ENCODE measurements around the gene KATNB1. TPM values are rescaled to one million over a fixed set of nuclear protein-coding genes. Genes with fewer than 3 reads are reported as not detected.

Gene KATNB1
- polyA plus RNA-seq, 1 experiment = 10.7 TPM

GRCh38 chr16:57748596-57748995 lies 13.0 kb downstream of the KATNB1 start:
- Histone ChIP-seq H3K4me3 (ENCODE audit: low read depth, low read length) (no peak overlapping the region), H3K27ac (ENCODE audit: low read depth, low read length) (no peak overlapping the region), H3K27me3 (ENCODE audit: control insufficient read depth, insufficient read depth, low read length) (no peaks in the 10 kb centered on the region), H3K9me3 (ENCODE audit: control insufficient read depth, insufficient read depth, low read length) (no peaks in the 10 kb centered on the region)
- TF ChIP-seq CTCF (IDR thresholded peaks at IDR 0.05; ENCODE audit: low read depth, low read length) = no peak
- no peak for DNase-seq (ENCODE audit: low read depth, low spot score)
- ChIA-PET CTCF (no interaction called here), POLR2A (no interaction called here)

- ChIA-PET CTCF (no interaction called here), POLR2A (no interaction called here)
- DNase-seq (ENCODE audit: low read depth, low spot score) = no peak
- H3K9me3 ChIP-seq (ENCODE audit: control insufficient read depth, insufficient read depth, low read length) = no peaks in the 10 kb centered on the region
- TF ChIP-seq CTCF (IDR thresholded peaks at IDR 0.05; ENCODE audit: low read depth, low read length) = no peak
- no peaks in the 10 kb centered on the region for H3K27me3 ChIP-seq (ENCODE audit: control insufficient read depth, insufficient read depth, low read length)
- H3K27ac ChIP-seq (ENCODE audit: low read depth, low read length) = no peak overlapping the region
- H3K4me3 ChIP-seq (ENCODE audit: low read depth, low read length) = no peak overlapping the region
These were observed 13.6 kb downstream of the KATNB1 start for GRCh38 chr16:57749101-57749692.

GRCh38 chr16:57749856-57750452 lies 14.4 kb downstream of the KATNB1 start:
- ChIA-PET POLR2A (no interaction called here), CTCF (no interaction called here)
- no peaks in the 10 kb centered on the region; the same call in 1 of the 2 replicates for H3K9me3 ChIP-seq (ENCODE audit: control insufficient read depth, insufficient read depth, low read length)
- DNase-seq (ENCODE audit: low read depth, low spot score) = no peak
- TF ChIP-seq CTCF (IDR thresholded peaks at IDR 0.05; ENCODE audit: low read depth, low read length) = no peak
- no peak overlapping the region for H3K4me3 ChIP-seq (ENCODE audit: low read depth, low read length)
- H3K27ac ChIP-seq (ENCODE audit: low read depth, low read length) = no peak overlapping the region
- H3K27me3 ChIP-seq (ENCODE audit: control insufficient read depth, insufficient read depth, low read length) = no peaks in the 10 kb centered on the region

GRCh38 chr16:57750796-57751538 lies 15.4 kb downstream of the KATNB1 start:
- ChIA-PET CTCF (interaction anchor here (1.0 kb wide), 1 partner anchor 112 kb away, joined by 3 read pairs; no protein-coding TSS in a partner anchor), POLR2A (no interaction called here)
- no peaks in the 10 kb centered on the region; the same call in 1 of the 2 replicates for H3K9me3 ChIP-seq (ENCODE audit: control insufficient read depth, insufficient read depth, low read length)
- no peak overlapping the region for H3K4me3 ChIP-seq (ENCODE audit: low read depth, low read length)
- H3K27ac ChIP-seq (ENCODE audit: low read depth, low read length) = no peak overlapping the region
- TF ChIP-seq CTCF (IDR thresholded peaks at IDR 0.05; ENCODE audit: low read depth, low read length) = no peak
- no peak for DNase-seq (ENCODE audit: low read depth, low spot score)
- no peaks in the 10 kb centered on the region for H3K27me3 ChIP-seq (ENCODE audit: control insufficient read depth, insufficient read depth, low read length)
